ELR (cell line): ENCODE measurements around the gene TMEM101.
"Not testable (repeated sequence)": the region's sequence is repeated elsewhere in the genome, so short reads cannot be mapped to it uniquely, and the experiment has no call there.

ENCODE experiments used
- DNase-seq: peaks from one replicate; pipeline ENCODE4 v3.0.0-alpha.2; 2015; ENCODE audit warnings: low read depth

Gene TMEM101

DNA sequence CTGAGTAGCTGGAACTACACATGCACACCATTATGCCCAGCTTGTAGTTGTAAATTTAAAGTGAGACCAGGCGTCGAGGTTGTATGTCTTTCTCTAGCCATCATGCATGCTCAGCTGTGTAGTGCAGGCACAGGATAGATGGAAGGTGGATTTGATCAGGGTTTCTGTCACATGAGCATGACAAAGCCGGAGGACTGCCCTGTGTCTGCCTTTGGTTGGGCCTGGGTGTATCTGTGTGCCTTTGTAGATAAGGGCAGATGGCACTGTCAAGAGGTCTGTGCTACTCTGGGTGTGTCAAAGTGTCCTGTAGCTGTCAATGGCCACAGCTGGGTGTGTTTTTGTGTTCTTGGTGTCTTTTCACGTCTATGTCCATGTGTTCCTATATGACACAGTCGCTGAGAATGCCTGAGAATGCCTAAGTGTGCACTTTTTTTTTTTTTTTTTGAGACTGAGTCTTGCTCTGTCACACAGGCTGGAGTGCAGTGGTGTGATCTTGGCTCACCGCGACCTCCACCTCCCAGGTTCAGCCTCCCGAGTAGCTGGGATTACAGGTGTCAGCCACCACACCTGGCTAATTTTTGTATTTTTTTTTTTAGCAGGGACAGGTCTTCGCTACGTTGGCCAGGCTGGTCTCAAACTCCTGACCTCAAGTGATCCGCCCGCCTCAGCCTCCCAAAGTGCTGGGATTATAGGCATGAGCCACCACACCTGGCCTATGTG lies 14.5 kb downstream of the TMEM101 start:
- DNase-seq: peak; percentile 47

DNA sequence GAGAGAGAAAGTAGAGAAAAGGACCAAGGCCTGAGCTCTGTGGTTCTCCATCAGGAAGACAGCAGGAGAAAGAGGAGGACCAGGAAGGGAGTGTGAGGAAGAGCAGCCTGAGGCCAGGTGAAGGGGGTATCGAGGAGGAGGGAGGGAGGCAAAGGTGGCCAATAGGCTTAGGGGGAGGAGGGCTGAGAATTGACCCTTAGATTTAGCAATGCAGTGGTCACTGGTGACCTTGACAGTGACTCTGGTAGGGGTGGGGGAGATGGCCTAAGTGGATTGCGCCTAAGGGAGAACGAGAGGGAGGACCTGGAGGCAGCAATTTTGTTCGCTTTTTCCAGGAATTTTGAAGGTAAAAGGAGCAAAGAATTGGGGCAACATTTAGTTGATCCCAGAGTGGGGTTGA lies 15.7 kb downstream of the TMEM101 start:
- DNase-seq: no peak

DNA sequence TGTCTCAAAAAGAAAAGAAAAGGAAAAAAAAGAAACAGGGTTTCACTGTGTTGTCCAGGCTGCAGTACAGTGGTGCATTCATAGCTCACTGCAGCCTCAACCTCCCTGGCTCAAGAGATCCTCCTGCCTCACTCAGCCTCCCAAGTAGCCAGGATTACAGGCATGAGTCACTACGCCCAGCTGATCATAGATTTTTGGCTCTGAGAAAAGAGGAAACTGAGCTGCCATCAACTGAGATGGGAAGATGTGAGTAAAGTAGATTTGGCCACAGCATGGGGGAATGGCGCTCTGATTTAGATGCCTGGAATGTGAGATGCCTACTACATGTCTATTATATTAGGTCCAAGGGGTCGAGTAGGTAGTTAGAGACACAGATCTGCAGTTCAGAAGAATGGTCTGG lies 16.2 kb downstream of the TMEM101 start:
- DNase-seq: peak; percentile 75

DNA sequence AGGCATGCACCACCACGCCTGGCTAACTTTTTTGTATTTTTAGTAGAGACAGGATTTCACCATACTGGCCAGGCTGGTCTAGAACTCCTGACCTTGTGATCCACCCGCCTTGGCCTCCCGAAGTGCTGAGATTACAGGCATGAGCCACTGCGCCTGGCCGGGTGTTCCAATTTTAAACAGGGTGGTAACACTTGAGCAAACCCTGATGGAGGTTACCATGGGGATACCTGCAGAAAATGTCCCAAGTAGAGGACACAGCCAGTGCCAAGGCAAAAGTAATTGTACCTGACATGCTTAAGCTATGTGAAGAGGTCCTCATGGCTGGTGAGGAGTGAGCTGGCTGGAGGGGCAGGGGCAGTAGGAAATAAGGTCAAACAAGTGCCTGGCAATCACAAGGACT lies 17.6 kb downstream of the TMEM101 start:
- DNase-seq: not testable (repeated sequence)

DNA sequence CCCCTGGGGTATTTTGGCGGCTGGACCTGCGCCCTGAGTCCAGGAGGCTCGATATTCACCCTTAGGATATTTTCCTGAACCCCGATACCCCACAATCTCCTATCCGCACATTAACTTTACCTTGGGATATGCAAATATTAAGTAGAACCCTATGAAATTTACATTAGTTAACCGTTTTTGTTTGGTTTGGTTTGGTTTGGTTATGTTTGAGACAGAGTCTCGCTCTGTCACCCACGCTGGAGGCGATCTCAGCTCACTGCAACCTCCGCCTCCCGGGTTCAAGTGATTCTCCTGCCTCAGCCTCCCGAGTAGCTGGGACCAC lies 19.7 kb downstream of the TMEM101 start:
- no peak for DNase-seq

DNA sequence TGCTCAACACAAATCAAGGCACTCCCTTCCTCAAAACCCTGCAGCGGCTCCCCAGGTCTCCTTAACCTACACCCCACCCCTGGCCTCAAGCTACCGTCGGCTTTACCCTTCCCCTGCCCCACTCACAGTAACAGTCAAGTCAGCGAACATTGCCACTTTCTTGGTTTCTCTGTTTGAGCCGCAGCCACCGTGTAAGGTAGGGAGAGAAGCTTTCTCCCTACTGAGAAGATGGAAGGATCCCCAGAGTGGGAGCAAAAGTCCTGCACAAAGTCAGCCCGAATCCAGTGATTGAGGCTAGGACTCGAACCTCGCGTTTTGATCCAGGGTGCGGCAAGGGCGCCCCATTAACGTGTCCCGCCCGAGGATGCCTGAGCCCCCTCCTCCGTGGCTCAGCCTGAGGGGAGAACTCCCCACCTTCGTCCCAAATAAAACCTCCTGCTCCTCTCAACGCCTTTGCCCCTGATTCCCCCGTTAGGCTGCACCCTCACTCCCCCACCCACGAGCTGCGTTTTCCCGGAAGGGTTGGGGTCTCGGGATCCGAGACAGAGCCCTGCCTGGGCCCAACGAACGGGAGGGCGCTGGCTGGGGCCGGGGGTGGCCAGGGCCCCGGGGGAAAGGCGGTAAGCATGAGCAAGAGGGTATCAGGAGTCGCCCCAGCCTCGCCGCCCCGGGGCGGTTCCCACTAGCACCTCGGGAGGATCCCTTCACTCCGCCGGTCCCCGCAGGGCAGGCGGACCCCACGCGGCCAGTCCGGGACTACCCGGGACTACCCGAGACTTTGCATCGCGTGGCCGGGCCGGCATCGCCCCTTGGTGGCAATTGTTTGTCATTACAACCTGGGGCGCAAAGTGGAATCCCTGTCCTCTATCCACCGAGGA lies 20.3 kb downstream of the TMEM101 start:
- peak; percentile 79 for DNase-seq

DNA sequence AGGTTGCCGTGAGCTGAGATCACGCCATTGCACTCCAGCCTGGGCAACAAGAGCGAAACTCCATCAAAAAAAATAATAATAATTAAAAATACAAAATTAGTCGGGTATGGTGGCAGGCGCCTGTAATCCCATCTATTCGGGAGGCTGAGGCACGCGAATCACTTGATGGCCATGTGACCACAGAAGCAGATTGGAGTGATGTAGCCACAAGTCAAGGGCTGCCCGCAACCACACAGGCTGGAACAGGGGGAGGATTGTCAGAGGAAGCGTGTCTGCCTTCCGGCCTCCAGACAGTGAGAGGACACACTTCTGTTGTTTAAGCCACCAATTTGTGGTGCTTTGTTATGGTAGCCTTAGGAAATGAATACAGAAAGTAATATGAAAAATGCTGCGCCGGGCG lies 22.1 kb downstream of the TMEM101 start:
- DNase-seq: no peak

DNA sequence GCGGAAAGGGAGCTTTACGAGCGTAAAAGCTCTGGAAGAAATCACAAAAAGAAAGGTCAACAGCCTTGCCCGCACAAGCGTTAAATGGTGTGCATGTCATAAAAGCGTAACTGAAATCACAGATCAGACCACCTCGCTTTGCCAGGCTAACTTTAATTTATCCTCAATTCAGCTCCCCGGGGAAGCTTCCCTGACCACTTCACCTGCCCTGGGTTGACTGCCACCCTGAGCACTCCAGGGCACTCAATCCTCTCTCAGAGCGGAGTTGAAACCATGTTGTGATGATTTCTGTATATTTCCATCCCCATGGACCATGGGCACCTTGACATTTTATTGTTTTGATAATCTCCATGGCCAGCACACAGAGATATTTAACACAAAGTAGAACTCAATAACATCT lies 26.5 kb downstream of the TMEM101 start:
- no peak for DNase-seq

DNA sequence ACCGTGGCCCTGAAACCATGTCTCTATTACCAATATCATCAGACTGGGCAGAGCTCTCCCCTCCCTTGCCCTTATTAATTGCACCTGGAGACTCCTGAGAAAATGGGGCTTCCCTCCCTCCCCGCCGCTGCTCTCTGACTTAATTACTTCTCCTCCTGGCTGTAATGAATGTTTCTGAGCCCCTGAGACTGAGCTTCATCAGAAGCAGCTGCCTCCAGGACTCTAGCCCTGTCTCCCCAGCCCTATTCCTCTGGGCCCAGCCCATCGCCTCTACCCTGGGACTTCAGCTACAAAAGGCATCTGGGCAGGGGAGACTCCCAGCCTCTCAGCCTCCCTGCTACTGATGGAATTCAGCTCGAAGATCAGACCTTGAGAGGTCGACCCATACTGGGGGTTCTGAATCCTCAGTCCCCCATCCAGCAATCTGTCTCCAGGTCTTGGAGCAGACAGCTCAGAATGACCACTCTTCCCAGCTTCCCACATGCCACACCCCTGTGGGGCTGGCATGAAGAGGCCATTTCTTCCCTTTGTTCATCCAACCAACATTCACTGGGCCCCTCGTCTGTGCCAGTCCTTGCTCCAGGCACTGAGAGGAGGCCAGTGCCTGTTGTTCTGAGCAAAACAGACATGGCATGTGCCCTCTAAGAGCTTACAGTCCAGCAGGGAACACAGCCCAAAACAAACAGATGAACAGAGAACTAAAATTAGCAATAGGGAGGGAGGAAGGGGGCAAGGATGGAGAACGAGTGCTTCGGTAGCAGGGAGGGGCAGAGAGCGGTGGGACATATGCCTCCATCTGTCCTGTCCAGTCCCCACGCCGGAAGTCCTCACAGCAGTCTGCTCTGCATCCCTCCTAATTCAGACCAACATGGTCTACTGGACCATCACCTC lies 27.4 kb downstream of the TMEM101 start:
- DNase-seq: no peak

DNA sequence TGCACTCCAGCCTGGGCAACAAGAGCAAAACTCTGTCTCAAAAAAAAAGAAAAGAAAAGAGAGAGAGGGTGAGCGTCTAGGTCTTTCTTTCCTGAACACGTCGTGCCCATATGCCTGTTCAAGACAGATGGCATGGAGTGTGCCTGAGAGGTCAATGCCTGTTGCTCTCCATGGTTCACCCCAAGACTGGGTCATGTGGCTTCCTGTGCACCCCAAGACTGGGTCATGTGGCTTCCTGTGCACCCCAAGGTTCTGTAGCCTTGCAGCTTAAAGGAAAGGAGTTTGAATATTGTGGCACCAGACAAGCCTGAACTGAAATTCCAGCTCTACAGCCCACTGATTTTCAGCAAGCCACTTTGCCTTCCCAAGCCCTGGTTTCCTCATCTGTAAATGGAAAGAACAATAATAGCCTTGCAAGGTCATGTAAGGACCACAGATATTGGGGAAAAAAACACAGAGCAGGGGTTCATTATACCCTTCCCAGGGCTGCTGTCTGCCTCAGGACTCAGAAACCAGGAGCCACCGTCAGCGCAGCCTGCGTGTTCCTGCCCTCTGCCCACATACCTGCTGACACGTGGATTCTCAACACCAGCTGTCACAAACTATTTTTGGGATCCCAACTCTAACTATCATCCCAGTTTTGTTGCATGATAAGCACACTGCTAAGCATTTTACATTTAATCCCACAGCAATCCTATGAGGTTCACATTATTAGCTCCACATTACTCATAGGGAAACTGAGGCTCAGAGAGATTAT lies 28.4 kb downstream of the TMEM101 start:
- DNase-seq: no peak

DNA sequence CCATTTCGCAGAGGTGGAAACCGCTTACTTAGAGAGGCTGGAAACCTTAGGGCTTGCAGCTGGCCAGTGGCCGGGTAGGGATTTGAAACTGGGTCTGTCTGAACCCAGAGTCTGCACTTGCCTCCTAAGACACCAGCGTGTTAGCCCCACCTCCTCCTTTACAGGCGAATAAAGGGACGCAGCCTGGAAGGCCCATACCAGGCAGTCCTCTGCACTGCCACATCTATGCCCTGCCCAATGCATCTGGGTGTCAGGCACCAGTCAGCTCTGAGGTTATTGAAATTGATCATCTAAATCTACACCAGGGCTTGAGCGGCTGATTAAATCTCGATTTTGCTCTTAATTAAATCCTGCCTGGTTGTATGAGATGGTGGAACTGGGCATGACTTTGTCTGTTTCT lies 30.2 kb downstream of the TMEM101 start:
- DNase-seq: peak; percentile 20

DNA sequence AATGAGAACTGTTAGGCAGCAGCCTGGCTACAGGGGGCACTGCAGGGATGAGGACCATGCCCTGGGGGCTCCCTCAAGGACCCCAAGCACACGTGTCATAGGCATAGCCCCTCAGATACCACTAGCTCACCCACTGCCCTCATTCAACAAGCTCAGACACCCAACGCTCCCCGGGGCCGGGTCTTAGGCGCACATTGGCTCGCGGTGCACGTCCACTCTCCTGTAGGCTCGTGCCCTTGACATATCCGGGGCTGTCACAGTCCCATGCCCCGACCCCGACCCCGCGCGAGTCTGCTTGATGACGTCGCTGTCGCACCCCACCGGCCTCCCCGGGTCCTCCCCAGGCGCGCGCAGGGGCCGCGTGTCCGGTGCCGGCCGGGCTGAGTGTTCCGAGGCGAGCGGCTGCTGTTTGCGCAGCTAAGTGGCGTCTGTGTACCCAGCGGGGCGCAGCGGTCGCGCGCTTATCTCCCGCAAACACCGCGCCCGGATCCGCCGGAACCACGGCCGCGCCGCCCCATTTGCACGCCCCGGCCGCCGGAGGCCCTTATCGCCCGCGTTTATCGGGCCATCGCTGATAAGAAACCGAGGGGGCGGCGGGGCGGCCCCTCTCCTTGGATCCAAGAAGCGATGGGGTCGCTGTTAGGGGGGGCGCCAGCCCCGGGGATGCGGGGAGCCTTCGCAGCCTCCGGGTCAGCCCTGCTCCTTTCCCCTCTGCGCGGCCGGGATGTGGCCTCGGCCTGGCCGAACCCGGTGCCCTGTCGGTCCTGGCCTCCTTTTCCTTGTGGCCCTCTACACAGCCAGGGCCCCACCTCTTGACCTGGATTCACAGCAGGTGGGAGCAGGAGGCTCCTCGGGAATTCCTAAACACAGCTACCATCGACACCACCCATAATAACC lies 31.0 kb downstream of the TMEM101 start:
- peak; percentile 50 for DNase-seq

DNA sequence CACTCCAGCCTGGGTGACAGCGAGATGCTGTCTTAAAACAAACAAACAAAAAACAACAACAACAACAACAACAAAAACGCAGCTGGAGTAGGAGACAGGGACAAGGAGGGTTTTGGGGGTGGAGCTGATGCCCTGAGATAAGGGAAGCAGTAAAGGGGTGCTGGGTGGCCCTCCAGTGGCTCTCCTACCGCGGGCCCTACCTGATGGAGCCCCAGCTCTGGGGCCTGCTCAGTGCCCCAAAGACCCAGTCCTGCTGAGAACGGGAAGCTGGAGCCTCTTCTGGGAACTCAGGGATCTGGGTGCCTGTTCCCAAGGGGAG lies 31.6 kb downstream of the TMEM101 start:
- no peak for DNase-seq

DNA sequence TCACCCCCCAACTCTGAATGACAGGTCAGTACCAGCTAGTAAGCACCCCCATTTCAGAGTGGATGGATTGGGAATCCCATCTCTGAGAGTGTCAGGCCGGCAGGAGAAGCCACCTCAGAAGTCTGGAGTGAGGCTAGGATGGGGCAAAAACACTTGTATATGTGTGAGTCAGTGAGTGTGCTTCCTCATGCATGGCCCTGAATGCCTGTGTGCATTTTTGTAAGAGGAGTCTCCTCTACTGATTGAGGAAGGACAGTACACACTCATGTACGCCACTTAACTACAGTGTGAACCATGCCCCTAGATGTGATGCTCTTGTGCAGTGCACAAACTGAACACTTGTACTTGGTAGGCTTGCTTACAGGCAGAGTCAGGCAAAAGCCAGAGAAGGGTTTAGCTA lies 32.6 kb downstream of the TMEM101 start:
- no peak for DNase-seq

DNA sequence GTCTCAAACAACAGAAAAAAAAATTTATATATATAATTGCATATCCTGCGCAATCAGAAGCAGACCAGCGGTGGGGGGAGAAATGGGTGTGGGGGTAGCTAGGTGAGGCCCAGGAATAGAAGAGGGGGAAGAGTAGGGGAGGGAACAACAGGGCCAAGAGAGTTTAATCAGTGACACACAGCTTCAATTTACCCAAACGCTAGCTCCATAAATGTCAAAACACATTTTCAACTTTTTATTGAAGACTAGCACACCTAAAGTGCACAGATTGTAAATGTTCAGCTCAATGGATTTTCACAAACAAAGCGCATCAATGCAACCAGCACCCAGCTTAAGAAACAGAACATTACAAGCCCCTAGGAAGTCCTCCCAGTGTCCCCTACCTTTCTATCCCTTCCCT lies 35.1 kb downstream of the TMEM101 start:
- DNase-seq: no peak

DNA sequence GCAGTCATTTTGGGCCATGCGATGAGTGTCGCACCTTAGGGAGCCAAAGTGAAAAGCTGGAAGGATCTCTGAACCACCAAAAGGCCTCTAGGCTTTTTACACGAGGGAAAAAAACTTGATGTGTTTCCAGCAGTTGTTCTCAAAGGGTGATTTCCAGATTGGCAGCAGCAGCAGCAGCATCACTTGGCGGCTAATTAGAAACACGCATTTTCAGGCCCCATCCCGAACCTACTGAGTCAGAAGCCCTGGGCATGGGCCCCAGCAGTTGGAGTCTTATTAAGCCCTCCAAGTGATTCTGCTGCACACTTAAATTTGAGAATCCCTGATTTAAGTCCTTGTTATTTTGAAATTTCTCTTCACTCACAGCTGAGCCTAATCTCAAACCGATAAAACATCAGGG lies 35.8 kb downstream of the TMEM101 start:
- DNase-seq: no peak

DNA sequence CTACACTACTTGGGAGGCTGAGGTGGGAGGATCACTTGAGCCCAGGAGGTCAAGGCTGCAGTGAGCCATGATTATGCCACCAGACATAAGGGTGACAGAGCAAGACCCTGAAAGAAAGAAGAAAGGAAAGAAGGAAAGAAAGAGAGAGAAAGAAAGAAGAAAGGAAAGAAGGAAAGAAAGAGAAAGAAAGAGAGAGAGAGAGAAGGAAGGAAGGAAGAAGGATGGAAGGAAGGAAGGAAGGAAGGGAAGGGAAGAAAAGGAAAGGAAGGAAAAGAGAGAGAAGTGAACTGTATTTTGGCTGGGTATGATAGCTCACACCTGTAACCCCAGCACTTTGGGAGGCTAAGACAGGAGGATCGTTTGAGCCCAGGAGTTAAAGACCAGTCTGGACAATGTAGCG lies 36.7 kb downstream of the TMEM101 start:
- DNase-seq: no peak

DNA sequence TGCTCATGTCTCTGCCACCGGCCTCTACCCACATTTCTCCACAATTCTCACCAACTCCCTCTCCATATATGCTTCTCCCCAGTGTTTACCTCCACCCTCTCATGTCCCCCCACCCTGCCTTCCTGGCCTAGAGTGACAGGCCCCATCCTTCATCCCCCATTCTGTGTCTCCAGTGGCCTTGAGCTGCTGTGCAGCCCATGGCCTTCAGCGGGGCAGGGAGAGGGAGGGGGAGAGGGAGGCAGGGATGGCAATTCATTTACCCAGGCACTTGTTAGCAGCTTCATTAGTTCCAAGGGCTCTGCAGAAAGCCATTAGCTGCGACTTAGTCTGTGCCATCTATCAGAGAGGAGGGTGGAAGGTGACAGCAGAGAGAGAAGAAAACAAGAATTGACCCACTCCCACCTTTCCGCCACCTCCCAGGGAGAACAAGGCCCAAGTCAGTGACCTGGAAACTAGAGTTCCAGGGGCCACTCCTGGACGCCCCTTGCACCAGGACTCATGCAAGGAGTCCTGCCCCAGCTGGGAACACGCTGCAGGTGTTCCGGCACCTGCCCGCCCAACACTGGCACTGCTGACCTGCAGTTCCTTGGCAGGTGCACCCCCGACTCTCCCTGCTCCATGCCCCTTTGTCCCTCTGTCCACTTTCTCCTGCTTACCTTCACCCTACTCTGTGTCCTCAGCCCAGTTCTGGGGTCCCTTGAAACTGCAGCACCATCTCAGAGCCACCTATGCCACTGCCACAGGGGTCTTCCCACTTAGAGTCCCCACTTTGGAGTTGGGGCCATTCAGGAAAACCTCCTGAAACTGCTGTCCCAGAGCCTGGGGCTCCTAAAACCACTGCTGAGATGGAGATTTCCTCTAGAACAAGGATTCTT lies 37.6 kb downstream of the TMEM101 start:
- DNase-seq: no peak

DNA sequence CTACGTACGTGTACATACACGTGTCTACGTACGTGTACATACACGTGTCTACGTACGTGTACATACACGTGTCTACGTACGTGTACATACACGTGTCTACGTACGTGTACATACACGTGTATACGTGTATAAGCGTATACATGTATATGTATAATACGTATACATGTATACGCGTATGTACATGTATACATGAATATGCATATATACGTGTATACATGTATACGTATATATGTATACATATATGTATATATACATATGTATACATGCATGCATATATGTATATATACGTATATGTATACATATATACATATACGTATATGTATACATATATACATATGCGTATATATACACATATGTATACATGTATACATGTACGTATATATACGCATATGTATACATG lies 38.9 kb downstream of the TMEM101 start:
- DNase-seq: no peak
